GM19328 (cell line): ENCODE measurements around the gene ACER1.
"Not testable (repeated sequence)": the region's sequence is repeated elsewhere in the genome, so short reads cannot be mapped to it uniquely, and the experiment has no call there.

ENCODE experiments used
- ATAC-seq: cut with Tn5 transposase; IDR thresholded peaks from one replicate; pipeline ENCODE4 v1.9.1; 2021; ENCODE audit warnings: mild to moderate bottlenecking, moderate library complexity; ENCODE audit not compliant: unreplicated experiment

ACER1 gene

DNA sequence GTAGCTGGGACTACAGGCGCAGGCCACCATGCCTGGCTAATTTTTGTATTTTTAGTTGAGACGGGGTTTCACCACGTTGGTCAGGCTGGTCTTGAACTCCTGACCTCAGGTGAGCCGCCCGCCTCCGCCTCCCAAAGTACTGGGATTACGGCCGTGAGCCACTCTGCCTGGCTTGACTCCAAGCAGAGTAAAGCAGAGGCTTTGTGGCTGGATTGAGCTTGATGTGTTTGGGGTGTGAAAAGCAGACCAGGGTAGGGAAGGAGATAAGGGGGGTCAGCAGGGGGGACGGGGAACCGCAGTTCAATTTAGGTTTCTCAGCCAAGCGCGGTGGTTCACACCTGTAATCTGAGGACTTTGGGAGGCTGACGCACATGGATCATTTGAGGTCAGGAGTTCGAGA, 23.8 kb upstream of the ACER1 start:
- ATAC-seq, result no peak

GRCh38 chr19:6355321-6356040, 22.1 kb upstream of the ACER1 start:
- not testable (repeated sequence) for ATAC-seq

- no peak for ATAC-seq
These were observed 20.8 kb upstream of the ACER1 start for GRCh38 chr19:6354098-6354674.

DNA sequence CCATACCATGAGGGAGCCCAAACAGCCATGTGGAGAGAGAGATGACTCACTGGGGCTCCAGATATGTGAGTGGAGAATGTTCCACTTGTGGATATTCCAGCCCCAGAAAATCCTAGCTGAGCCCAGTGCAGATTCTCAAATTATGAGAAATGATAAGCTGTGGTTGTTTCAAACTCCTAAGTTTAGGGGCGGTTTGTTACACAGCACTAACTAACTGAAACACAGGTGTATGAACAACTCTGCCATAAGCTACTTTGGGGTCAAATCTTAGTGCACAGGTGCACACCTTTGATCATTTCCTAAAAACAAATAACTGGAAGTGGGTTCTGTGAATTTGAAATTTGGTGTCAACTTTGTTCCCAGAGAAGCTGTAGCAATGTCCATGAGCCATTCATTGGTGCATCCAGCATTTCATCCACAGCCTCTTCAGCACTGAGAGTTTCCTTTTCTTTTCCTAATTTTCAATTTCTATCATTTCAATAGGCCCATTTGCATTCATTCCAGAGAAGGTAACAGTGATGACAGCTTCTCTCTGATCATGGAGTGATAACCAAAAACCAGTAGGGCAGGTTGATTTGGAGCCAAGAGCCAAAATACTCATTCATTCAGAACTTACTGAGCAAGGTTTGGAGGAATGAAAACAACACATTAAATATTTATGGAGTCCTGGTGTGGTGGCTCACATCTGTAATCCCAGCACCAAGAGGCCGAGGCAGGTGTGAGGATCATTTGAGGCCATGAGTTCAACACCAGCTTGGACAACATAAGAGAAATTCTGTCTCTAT, 19.2 kb upstream of the ACER1 start:
- ATAC-seq, result no peak

- ATAC-seq, result no peak
These were observed 17.3 kb upstream of the ACER1 start for GRCh38 chr19:6350688-6351087.

DNA sequence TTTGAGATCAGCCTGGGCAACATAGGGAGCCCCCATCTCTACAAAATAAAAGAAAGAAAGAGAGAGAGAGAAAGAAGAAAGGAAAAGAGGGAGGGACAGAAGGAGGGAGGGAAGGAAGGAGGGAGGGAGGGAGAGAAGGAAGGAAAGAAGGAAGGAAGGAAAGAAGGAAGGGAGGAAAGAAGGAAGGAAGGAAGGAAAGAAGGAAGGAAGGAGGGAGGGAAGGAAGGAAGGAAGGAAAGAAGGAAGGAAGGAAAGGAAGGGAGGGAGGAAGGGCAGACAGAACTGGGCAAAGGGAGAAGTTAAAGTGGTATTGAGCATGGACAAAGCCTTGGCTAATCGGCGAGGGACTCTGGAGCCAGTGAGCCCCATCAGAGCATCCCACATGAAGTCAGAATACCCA, 15.9 kb upstream of the ACER1 start:
- ATAC-seq, result not testable (repeated sequence)

- no peak for ATAC-seq
These were observed 10.1 kb upstream of the ACER1 start for GRCh38 chr19:6343462-6343861.

GRCh38 chr19:6340493-6341201, 7.2 kb upstream of the ACER1 start:
- ATAC-seq, result no peak

- ATAC-seq, result no peak
These were observed 1.3 kb upstream of the ACER1 start for GRCh38 chr19:6334490-6335285.

DNA sequence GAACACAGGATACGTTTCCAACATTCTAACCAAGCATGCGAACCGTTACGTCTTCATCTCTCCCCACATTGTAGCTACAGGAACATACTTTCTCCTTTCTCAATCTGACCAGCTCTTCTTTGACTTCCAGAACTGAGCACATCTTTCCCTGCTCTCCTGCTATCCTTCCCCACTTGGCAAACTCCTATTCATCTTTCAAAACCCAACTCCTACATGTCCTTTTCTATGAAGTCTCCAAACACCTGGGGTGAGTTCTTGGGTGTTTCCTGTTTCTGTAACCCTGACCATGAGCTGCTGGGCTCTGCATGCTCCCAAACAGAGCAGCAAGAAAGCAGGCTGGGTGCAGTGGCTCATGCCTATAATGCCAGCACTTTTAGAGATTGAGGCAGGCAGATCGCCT, 6.6 kb downstream of the ACER1 start:
- no peak for ATAC-seq

DNA sequence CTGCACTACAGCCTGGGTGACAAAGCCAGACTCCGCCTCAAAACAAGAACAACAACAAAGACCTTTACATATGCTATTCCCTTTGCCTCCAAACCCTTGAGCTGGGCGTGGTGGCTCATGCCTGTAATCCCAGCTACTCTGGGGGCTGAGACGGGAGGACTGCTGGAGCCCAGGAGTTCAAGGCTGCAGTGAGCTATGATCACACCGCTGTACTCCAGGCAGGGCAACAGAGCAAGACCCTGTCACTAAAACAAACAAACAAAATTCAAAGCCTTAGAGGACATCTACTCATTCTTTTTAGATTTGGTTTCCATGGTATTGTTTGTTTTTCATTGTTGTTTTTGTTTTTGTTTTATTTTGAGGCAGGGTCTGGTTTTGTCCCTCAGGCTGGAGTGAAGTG, 7.8 kb downstream of the ACER1 start:
- ATAC-seq, result no peak

DNA sequence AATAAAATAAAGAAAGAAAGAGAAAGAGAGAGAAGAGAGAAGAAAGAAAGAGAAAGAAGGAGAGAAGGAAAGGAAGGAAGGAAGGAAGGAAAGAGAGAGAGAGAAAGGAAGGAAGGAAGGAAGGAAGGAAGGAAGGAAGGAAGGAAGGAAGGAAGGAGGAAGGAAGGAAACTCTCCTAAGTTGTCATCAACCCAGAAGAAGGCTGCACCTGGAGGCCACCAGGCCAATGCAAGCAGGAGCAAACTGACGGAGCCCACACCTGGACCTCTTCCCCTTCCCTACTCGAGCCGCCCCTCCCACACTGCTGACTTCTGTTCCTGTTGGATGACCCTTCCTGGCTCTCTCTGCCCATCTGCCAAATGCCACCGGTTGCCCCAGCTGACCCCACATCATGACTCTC, 8.7 kb downstream of the ACER1 start:
- no peak for ATAC-seq

GRCh38 chr19:6322284-6322683, 11.1 kb downstream of the ACER1 start:
- ATAC-seq, result no peak

DNA sequence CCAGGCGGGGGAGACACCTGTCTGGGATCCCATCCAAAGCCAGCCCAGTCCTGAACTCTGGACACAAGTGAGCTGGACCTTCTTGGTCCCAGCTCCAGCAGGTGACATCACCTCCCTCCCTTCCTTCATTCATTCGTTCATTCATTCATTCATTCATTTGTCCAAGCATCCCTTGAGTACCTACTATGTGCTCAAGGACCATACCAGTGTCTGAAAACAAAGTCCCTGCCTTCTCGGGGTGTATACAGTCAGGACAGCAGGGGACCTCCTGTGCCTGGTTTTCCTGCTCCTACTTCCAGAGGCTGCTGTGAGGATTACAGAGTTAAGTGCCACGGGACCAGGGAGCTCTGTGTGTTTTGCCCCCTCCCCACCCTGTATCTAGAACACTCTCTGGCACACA, 14.0 kb downstream of the ACER1 start:
- ATAC-seq, result no peak

- ATAC-seq, result no peak
These were observed 14.6 kb downstream of the ACER1 start for GRCh38 chr19:6318772-6319171.

- ATAC-seq, result not testable (repeated sequence)
These were observed 17.8 kb downstream of the ACER1 start for GRCh38 chr19:6315646-6316045.

- no peak for ATAC-seq
These were observed 19.9 kb downstream of the ACER1 start for GRCh38 chr19:6313398-6313969.

DNA sequence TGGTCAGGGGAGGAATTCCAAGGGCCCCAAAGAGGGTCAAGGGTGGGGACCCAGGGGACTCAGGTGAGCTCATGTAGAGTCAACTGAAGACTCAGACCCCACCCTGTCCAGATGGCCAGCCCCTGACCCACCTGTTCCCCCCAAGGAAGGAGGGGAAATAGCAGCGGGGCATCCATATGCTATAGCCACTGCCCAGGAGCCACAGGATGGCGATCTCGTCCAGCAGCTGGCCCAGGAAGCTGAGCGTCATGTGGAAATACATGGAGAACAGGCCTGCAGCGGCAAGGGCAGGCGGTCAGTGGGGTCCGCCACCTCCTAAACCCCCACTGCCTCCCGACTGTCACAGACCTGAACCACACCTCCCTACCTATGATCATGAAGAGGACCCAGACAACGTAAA, 21.4 kb downstream of the ACER1 start:
- ATAC-seq, result no peak

DNA sequence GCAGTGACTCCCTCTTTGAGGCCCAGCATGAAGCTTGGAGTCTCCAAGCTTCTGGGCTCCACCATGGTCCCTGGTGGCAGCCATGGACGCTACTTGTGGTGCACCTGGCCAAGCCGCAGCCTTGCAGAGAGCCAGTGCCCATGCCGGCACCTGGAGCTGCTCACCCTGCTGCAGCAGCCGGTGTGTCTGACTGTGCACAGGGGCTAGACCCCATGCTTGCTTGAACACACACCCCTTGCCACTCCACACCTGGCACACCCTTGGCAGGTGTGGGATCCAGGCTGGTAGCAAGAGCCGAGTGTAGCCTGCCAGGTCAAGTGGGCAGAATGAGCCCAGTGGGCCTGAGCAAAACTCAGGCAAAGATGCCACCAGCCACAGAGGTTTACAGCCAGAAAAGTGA, 35.0 kb downstream of the ACER1 start:
- ATAC-seq, result no peak

- no peak for ATAC-seq
These were observed 36.2 kb downstream of the ACER1 start for GRCh38 chr19:6297202-6297601.
